ENCODE measurements around the gene MCM6.

MCM6 gene

DNA sequence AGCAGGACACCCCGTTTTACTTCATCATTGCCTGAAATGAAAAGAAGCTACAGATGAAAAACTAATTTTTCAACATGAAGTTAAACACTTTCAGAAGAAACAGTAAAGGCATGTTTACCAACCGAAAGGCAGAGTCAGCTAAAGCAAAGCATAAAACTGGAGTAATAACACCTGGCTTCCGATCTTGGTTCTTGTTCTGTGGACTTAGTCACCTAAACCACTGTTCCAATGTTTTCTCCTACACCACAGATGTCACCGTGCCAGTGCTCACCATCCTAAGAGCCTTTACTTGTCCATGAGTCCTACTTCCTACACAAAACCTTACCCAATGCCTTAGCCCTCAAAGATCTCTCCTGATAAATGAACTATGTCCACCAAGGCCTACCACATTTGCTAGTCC is 13.5 kb downstream of the MCM6 start:
- DNase-seq, result no peak

DNA sequence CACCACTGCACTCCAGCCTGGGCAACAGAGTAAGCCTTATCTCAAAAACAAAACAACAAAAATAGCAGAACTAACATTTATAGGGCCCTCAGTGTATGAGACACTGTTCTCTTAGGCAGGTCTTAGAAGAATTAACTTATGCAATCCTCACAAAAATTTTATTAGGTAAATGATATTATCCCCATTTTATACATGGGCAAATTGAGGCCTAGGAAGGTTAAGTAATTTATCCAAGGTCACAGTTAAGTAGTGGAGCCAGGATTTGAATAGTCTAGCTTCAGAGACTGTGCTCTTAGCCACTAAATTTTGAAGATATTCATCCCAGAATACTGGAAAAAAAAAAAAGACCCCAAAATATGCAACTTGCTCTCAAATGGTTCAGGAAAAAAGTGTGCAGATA is 22.8 kb downstream of the MCM6 start:
- no peak for DNase-seq

DNA sequence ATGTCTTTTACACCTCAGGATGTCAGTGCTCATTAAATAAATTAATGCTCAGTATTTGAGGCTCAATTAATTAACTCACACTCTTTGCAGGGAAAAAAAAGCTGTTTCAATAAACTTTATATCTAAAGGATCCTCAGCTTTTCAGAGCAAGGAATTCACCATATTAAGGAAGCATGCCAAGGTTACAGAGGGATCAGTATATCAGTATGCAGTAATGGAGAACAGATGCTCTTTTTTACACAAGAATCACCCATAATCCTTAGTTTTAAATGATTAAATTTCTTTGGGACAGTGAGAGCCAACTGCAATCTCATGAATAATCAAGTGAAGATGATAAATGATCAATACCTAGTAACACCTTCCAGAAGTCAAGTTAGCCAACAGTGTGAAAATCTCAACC is 24.4 kb downstream of the MCM6 start:
- no peak for DNase-seq

DNA sequence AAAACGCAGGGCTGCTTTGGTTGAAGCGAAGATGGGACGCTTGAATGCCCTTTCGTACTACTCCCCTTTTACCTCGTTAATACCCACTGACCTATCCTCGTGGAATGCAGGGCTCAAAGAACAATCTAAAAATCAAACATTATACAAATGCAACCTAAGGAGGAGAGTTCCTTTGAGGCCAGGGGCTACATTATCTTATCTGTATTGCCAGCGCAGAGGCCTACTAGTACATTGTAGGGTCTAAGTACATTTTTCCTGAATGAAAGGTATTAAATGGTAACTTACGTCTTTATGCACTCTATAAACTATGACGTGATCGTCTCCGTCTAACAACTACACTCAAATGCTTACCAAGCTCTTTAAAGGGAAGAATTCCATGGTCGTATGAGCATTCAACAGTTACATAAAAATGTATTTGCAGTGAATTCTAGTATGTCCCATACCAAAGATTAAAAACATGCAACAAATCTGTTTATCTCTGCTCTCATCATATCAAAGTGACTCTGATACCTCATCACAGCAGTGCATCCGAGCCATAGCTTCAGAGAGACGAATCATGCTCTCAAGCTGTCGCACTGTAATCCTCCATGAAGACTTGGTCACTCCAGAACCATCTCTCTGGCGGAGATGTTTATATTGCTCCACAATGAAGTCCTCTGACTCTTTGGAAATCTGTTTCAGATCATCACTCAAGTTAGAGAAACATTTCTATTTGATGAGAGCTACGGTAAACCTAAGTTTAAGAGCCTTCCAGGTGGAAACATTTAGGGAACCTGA is 25.2 kb downstream of the MCM6 start:
- no peak for DNase-seq

DNA sequence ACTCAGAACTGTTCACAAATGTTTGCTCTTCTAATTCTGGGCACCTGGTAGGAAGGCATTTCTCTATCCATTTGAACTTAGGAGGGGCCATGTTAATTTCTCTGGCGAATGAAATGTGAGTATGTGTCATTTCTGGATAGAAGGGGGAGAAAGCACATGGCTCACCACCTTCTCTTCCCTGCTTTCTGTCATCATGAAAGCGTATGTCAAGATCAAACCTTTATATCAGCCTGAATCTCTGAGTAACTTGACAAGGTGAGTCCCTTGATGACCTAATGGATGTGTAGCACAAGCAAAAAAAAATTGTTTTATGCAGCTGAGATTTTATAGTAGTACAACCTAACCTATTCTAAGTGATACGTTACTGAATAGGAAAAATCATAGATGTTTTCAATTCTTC is 27.2 kb downstream of the MCM6 start:
- no peak for DNase-seq

DNA sequence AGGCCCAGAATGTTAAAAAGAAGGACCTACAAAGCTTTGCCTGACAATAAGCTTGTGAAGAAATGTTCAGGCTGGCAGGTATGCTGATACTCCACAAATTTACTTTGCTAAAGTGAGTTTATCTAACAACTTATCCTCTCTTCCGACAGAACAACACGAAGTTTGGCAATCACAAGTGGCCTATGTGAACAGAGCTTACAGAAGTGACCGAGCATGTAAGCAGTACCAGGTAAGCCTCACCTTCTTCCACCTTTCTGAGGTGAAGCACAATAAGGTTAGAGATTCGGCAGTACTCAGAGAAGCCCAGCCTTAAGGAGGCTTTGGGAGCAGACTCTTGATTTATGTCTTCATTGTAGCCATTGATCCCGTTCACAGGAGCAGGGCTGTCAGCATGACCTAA is 30.2 kb downstream of the MCM6 start:
- DNase-seq, result no peak

DNA sequence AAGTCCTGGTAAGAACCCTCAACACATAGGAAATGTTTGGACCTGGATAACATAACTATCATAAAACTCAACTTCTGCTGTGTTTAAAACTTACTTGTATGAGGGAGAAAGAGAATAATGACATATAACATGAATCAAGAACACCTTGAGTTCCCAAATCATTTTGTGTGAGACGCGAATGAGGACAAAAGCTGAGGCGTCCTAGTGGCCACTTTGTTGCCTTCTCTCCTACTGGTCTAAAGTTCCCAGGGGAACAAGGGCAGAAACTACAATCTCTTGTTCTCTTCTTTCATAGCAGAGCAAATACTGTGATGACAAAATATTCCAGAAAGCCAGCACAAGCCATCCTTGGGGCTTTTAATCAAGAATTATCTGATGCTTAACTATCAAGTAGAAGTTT is 31.0 kb downstream of the MCM6 start:
- no peak for DNase-seq

DNA sequence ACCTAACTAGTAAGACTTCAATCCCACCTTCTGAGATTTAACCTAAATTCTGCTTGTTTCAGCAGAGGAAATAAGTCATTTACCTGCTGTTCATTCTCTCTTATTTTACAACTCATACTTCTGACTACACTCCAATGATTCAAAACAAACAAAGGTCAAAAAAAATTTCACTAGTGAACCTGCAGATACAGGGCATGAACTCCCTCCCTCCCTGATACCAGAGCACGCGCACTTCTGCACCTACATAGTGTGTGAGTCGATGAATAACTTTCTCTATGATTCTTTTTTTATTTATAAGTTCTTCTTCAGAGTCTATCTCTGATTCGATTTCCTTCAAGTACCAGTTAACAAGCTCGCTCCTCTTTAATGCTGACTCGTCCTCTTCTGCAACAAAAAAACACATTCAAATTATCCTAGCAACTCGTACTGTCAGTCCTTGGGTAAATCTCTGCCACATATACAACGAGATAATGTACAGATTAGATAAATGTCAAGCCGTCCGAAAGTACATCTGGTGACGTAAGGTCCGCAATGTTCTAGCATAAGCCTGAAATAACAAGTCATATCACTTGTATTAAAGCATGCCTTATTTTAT is 31.8 kb downstream of the MCM6 start:
- no peak for DNase-seq

DNA sequence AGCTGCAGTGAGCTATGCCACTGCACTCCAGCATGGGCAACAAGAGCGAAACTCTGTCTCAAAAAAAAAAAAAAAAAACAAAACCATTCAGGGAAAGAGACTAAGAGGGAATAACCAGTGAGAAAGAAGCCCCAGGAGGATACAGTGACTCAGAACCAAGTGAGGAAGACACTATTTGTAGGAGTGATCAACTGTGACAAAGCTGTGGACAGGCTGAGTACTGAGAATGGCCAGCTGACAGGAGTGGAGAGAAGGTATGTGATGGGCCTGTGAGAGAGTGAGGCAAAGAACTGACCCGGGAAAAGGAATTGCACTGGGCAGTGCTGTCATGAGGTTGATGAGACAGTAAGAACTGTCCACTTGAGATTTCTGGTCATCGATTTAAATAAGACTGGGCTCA is 32.6 kb downstream of the MCM6 start:
- DNase-seq, result no peak

DNA sequence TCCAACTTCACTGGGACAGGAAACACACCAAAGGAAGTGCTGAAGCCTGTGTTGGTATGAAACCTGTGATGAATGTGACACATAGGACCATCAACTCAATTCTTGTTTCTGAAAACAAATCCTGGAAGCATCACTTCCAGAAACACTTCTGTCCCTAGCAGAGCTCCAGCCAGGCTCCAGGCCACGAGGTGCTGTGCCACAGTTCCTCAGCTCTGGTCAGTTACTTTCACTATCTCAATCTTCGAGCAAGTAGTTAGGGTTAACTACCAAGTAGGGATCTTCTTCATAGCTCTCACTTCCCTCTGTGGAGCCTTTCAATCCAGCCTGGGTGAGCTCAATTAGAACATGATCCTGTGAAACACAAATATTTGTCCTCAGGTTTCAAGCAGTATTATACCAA is 35.6 kb downstream of the MCM6 start:
- no peak for DNase-seq

DNA sequence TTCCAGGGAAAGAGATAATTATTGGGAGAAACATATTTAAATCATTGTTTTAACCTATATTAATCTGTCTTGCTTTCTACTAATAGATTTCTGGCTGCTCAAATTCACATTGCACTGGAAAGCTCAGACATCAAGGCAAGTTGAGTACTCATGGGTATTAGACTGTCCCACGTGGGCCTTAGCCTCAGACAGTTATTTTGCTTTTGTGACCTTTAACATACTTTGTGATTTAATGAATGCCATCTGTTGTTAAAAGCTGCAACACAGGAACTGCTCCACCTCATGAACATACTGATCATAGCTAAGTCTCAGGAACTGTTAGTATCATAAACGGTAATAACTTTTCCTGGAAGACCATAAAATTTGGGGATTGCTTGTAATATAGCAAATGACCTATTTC is 36.5 kb downstream of the MCM6 start:
- DNase-seq, result no peak

DNA sequence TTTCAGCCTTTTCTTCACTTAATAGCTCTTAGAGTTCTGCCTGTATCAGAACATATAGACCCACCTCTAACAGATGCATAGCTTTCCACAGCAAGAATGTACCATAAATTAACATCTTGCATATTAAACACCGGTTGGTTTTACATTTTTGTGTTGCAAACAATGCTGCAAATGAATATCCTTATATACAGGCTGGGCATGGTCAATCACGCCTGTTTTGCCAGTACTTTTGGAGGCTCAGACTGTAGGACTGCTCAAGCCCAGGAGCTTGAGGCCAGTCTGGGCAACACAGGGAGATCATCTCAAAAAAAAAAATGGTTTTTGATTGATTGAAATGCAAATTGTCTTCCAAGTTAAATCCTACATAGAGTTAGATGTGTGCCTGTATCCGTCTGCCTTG is 37.7 kb downstream of the MCM6 start:
- DNase-seq, result no peak

DNA sequence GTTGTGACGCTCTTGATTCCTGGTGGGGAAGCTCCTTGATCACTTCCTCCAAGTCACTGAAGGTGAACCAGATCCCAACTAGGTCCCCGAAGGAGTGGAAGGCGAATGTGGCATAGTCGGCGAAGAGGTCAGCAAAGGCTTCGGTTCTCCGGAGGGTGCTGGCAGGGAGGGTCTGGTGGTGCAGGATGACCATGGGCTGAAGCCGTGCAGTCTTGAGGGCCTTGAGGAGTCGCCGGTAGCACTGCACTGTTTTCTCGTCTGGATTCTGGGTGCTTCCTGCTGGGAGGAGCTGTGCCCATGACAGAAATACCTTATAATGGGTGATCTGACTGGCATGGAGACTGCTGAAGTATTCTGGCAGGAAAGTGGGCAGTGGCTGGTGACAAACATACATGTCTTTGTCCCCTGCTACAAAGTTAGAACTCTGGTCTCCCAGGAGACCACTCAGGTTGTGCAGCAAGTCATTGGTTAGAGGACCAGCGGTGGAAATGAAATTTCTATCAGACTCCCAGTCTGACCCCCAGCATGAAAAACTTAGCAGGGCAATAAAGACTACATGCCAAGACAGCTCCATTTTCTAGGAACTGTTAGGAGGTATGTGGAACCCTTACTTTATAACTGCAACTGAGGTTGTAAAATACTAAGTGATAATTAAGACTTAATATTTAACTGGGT is 39.5 kb downstream of the MCM6 start, which contains the start of gene LCT:
Gene LCT (minus strand): TSS at position 589 of the 675 bp plus-strand sequence. CDS start 15 bp downstream, at position 574.
- no peak for DNase-seq

DNA sequence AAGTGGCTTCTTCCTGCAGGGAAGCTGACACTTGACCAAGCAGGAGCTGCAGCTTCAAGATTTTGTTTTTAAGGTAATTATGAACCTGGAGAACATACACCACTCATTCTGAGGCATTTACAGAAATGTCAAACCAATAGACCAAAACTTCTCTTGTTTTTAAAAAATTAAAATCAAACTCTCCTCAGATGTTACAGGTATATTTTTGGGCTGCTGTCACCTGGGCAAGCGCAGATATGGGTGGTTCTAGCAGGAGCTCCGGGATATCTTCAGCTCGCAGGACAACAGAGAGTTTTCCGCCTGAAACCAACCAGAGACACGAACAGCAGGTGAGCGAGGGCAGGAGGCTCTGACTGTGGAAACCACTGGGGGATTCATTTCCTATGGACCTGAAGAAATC is 43.4 kb downstream of the MCM6 start:
- no peak for DNase-seq

DNA sequence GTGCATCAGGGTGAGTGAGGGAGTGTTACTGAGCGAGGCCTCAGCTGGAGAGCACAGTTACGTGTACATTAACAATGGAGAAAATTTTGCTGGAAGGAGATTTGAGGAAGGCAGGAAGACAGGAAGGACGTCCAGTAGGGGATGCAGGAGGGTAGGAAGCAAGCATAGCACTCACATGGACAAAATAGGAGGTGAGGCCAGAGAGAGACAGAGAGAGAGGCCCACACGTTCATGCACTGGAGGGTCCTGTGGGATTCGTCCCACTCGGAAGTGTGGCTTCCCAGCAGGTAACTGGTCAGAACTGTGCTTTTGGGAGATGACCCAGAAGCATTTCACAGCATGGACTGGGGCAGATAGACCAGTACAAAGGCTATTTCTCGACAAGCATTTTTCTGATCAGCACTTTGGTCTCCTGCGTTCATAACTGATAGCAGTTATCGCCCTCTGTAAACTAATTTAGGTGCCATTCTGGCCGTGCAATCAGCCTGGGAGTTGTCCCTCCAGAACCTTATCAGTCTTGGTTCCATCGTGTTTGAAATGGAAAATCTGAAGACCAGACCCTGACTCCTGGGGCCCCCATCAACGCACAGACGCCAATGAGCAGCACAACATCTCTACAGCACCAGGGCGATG is 44.9 kb downstream of the MCM6 start:
- no peak for DNase-seq

DNA sequence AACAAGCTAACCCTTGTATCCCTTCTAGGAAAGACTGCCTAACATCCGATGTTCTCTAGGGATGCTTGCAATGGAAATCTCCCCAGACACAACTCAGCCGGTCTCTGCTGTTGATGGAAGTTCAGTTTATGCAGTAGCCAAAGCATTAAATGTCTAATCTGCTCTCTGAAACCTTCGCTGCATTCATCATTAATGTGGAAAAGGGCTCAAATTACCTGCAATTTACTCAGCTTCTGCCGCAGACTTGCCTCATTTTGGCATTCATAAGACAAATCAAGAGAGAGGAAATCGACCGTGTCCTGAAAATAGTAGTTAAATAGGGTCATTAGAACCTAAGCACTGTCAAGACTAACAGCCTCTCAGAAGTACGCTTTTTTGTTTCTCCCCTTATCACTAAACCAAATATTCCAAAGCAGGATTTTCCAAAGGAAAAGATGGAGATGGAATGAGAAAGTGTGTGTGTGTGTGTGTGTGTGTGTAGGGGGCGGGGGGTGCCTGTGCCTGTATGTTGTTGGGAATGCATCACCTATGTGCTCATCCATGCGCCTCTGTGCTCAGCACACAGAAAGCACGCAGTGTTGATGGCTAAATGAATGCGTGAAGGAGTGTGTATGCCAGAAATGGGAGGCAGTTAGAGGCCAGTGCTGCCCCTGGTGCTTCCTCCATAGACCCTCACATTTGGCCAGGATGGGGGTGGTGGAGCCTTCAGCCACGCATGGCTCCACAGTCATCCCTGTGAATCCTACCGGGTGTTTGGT is 46.7 kb downstream of the MCM6 start:
- peak; percentile 49 for DNase-seq

DNA sequence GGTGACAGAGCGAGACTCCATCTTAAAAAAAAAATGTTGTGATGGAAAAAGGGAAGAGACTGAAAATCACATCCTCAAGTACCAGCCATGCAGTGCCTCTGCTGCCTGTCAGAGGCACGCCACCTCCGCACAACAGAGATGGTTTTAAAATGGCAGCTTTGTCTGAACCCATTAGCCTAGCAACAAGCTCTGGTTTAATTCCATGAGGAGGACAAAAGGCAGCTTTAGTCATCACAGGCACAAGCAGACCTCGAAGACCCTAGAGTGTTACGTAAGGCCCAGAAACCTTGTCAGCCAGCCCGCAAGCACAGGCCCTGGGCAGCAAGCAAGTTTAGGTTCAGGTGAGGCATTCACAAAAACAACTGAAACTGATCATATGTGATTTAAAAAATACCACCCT is 49.7 kb downstream of the MCM6 start:
- no peak for DNase-seq

DNA sequence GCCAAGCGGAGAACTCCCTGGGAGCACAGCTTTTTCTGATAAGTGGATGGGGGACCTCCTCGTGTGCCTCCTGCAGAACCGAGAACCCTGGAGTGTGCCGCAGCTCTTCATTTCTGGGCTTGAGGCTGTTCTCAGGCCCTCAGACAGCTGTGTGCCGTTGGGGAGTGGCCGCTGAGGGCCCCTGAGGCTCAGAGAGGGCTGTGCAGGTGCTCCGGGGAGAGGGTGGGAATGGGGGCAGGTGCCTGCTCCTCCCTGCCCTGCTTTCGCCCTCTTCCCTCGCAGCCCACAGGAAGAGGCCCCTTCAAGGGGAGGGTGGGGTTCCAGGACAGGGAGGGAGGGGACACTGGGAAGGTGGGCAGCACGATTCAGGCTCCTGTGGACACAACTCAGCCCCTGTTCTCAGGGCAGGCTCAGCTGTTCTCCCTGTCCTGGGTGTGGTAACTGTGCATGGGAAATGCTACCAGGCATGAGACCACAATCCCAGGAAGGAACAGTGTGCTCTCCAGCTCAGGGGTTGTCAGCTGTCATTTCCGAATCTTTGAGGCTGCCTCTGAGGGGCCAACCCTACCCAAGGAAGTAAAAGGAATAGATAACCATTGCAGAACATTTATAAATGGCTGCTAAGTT is 50.6 kb downstream of the MCM6 start:
- DNase-seq, result no peak

DNA sequence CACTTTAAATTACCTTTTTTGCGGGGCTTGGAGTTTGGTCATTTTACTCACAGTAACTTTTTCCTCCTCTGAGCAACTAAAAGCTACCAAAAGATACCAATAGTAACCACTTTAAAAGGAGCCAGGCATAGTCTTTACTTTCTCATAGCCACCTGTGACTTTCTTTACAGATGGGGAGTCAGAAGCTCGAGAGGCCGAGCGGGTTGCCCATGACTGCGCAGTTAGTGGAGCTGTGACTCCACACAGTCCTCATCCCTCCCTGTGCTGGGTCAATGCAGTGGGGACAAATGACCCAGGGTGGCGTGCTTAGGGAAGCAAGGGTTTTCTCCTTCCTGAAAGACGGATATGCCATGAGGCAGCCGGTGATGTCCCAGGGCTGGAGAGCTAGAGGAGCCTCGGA is 51.1 kb downstream of the MCM6 start:
- no peak for DNase-seq

DNA sequence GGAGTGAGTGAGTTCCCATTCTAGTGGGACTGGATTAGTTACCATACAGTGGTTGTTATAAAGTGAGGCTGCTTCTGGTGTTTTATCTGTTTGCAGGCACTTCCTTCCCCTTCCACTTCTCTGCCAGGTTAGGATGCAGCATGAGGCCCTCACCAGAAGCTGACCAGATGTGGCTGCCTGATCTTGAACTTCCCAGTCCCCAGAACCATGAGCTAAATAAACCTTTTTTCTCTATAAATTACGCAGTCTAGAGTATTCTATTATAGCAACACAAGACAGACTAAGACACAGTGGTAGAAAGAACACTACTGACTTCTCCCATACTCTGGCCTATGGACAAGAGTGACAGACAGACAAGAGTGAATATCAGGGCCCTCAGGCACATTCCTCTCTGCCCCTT is 53.4 kb downstream of the MCM6 start:
- no peak for DNase-seq

DNA sequence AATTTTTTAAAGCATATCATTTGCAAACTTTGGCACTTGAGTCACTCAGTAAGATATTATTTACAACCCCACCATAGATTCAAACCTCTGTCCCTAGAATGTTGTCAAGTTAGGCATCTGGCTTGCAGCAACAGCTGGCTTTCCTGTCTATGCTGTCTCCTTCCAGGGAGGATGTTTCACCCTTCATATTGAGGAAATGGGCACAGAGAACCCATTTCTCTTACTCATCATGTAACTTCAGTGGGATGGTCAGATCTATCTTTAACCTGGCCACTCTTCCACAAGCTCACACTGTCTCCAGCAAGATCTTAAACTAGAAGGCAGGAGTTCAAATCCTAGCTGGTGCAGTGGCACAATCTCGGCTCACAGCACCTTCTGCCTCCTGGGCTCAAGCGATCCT is 55.1 kb downstream of the MCM6 start:
- no peak for DNase-seq

DNA sequence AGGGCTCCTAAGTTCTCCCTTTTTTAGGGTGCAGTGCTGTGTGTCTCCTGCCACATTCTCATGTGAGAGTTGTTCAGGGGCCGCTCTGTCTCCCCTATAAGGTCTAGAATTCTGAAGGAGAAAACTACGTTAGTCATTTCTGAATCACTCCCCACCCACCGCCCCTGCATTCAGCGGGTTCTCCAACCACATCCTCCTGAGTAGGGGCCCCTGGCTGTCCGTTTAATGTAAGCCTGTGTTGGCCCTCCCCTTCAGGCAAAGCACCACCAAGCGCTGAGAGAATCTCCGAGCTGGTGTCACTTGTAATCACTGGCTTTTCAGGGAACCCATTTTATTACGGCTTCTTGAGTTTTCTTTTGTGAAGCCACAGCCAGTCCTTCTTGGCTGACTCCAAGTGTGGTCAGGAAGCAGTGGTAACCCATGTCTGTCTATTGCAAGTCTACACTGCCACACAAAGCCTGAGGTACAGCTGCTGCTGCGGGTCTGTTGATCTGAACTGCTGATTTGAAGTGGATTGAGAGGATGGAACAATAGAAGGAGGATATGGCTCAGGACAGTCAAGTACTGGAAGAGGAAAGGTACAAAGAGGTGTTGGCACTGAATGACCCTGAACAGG is 56.1 kb downstream of the MCM6 start:
- no peak for DNase-seq

All from NCI-H774 (cell line).